ENCODE measurements around the gene ST6GALNAC1.

ST6GALNAC1 gene, protein sequence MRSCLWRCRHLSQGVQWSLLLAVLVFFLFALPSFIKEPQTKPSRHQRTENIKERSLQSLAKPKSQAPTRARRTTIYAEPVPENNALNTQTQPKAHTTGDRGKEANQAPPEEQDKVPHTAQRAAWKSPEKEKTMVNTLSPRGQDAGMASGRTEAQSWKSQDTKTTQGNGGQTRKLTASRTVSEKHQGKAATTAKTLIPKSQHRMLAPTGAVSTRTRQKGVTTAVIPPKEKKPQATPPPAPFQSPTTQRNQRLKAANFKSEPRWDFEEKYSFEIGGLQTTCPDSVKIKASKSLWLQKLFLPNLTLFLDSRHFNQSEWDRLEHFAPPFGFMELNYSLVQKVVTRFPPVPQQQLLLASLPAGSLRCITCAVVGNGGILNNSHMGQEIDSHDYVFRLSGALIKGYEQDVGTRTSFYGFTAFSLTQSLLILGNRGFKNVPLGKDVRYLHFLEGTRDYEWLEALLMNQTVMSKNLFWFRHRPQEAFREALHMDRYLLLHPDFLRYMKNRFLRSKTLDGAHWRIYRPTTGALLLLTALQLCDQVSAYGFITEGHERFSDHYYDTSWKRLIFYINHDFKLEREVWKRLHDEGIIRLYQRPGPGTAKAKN

DNA sequence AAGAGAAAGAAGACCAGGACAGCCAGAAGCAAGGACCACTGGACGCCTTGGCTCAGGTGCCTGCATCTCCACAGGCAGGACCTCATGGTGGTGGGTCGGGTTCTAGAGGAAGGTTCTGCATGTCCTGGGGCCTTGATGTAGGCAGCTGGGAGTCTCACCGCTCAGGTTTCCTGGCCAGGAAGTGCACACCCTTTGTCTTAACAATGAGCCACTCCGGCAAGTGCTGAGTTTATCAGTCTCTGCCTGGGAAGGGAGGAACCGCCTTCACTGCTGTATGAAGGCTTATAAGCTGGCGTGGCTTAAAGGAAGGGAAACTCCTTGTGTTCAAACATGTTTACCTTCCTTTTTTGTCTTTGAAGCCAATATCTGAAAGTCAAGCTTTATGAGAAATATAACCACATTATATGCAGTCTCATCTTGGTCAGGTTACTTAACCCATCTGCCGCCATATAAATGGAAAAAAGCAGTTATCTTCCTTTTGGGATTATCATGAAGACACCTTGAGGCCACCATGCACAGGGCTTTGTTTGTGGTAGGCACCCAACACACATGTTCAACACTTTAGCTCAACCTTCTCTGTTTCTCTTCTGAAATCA lies at the start of gene ST6GALNAC1:
ST6GALNAC1 (minus strand) TSS at position 205 of the 596 bp plus-strand sequence; CDS start at position 86, 119 bp downstream.
- TF ChIP-seq, protein P1, sequence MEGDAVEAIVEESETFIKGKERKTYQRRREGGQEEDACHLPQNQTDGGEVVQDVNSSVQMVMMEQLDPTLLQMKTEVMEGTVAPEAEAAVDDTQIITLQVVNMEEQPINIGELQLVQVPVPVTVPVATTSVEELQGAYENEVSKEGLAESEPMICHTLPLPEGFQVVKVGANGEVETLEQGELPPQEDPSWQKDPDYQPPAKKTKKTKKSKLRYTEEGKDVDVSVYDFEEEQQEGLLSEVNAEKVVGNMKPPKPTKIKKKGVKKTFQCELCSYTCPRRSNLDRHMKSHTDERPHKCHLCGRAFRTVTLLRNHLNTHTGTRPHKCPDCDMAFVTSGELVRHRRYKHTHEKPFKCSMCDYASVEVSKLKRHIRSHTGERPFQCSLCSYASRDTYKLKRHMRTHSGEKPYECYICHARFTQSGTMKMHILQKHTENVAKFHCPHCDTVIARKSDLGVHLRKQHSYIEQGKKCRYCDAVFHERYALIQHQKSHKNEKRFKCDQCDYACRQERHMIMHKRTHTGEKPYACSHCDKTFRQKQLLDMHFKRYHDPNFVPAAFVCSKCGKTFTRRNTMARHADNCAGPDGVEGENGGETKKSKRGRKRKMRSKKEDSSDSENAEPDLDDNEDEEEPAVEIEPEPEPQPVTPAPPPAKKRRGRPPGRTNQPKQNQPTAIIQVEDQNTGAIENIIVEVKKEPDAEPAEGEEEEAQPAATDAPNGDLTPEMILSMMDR (IDR thresholded peaks at IDR 0.05; ENCODE audit: low read depth, low read length): no peak
- no peak within 1 kb of the TSS for H3K4me3 ChIP-seq (ENCODE audit: low read depth, low read length)

DNA sequence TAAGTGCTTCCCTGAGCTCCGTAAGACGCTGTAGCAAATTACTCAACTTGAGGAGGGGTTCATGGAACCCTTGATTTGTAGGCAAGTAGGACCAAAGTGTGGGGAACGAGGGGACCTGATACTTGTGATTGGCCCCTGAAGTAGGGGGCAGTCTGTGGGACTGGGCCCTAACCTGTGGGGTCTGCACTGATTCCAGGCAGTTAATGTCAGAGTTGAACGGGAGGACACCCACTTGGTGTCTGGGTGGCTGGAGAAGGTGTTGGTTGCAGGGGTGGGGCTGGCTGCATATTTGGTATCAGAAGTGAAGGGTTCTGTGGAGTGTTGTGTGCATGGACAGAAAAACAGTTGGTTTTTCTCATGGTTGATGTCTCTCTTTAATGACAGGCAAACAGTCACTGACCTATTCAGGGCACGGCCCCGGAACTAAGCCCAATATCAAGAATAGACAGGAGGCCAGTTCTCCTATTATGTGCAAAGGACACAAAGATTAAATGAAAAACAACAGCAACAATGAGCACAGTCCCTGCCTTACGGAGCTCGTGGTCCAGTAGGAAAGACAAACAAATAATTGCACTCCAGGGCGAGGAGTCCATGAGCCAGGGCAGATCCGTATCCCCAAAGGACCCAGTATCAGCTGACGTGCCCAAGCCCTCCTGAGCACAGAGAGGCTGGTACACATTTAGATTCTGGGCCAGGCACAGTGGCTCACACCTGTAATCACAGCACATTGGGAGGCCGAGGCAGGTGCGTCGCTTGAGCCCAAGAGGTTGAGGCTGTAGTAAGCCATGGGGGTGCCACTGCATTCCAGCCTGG lies 48.0 kb upstream of the ST6GALNAC1 start:
- H3K4me3 ChIP-seq (ENCODE audit: low read depth, low read length): no peak overlapping the region
- TF ChIP-seq, protein P1 (IDR thresholded peaks at IDR 0.05; ENCODE audit: low read depth, low read length): no peak

DNA sequence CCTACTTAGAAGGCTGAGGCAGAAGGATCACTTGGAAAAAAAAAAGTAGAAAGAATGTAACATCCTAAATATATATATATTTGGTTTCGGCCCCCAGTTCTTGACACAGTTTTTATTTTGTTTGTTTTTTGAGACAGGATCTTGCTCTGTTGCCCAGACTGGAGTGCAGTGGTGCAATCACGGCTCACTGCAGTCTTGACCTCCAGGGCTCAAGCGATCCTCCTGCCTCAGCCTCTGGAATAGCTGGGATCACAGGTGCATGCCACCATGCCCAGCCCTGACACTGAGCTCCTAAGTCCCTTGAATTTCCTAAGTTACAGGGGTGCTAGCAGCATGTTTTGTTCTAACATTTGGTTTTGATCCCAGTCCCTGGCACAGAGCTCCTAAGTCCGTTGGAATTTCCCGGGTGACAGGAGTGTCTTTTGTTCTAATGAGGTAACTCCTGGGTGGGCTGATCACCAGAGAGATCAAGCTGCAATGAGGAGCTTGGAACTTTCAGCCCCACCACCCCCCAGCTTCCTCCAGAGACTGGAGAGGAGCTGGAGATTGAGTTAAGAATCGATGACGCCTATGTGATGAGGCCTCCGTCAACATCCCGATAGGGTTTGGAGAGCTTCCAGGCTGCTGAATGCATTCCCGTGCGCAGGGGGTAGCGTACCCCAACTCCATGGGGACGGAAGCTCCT lies 47.2 kb upstream of the ST6GALNAC1 start:
- TF ChIP-seq, protein P1 (IDR thresholded peaks at IDR 0.05; ENCODE audit: low read depth, low read length): no peak

DNA sequence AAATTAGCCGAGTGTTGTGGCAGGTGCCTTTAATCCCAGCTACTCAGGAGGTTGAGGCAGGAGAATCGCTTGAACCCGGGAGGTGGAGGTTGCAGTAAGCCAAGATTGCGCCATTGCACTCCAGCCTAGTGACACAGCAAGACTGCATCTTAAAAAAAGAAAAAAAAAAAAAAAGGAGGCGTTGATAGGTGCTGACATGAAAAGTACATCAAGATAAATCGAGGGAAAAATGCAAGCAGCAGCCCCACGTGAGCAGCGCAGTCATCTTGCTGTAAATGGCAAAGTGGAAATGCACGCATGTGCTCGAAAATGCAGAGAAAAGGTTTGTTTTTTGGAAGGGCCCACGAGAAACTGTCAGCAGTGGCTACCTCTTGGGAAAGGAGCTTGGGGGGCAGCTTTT lies 46.3 kb upstream of the ST6GALNAC1 start:
- TF ChIP-seq, protein P1 (IDR thresholded peaks at IDR 0.05; ENCODE audit: low read depth, low read length): no peak
- no peak overlapping the region for H3K4me3 ChIP-seq (ENCODE audit: low read depth, low read length)

More for the DNA sequence above, 47.2 kb upstream of the ST6GALNAC1 start:
- H3K4me3 ChIP-seq (ENCODE audit: low read depth, low read length): no peak overlapping the region

DNA sequence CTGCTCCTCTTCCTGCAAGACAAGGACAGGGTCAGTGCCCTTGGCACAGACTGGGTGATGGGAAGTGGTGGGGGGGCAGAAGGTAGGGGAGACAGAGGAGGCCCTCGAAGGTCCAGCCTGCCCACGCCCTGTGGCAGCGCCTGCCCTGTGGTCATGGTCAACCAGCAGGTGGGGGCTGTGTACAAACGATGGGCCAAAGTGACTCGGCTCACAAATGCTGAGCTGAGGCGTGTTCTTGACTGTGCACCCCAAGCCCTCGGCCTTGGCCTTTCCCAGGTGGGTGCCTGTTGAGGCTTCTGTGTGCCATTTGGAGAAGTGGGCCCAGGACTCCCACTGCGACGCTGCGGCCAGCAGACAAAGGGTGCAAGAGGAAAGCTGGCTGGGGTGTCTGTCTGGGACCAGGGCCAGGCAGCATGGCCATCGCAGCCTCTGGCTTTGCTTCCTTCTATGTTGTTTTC lies 44.6 kb upstream of the ST6GALNAC1 start:
- TF ChIP-seq, protein P1 (IDR thresholded peaks at IDR 0.05; ENCODE audit: low read depth, low read length): no peak
- H3K4me3 ChIP-seq (ENCODE audit: low read depth, low read length): no peak overlapping the region

DNA sequence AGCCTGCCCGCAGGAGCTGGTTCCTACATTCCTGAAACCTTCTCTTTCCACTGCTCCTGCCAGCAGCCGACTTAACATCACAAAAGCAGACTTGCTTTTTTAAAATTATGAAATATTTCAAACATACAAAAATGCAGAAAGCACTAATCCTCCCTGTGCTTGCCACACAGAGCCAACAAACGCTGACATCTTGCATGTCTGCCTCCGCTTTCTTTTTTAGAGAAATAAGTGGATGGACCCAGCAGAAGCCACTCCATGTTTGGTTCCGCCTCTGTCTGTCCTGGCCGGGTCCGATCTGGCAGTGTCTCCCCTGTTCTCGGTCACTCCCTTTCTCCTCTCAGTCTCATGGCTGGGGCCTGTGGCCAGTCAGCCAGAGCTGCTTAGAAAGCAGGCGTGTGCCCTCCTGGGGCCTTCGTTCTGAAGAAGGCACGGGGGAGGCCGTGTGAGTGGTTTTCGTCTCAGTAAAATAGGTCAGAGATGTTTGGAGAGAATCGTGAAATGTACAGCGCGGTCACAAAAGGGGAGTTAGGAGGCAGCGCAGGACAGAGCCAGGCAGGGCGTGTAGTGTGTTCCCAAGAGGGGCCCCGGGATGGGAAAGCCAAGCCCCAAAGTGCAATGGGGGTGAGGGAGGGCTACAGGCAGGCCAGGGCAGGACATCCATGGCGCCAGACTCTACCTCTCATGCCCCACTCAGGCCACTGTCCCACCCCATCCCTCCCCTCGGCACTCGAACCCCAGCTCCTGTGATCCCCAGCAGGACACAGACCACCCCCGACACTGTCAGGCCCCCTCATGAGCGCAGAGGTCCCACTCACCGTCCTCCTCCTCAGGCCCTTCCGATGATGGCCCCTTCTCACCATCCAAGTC lies 44.0 kb upstream of the ST6GALNAC1 start:
- H3K4me3 ChIP-seq (ENCODE audit: low read depth, low read length): no peak overlapping the region
- TF ChIP-seq, protein P1 (IDR thresholded peaks at IDR 0.05; ENCODE audit: low read depth, low read length): no peak
